HepG2 (cell line): Measurements from ENCODE around the gene ZNF385B. TPM values are rescaled to one million over a fixed set of nuclear protein-coding genes. Genes with fewer than 3 reads are reported as not detected.

Experiments
- GABPA ChIP-seq, 2 experiments: IDR thresholded peaks; 2 replicates each; pipeline ENCODE4 v1.6.1; 2011 to 2016; ENCODE audit warnings: low read depth in 2 of 2, low read length in 1 of 2, missing biosample characterization in 1 of 2, missing genetic modification characterization in 1 of 2
- ISL2 ChIP-seq: sonication (generic); formaldehyde crosslinking; IDR thresholded peaks from 2 replicates; pipeline ENCODE4 v1.5.0; 2020; ENCODE audit warnings: missing genetic modification reagents
- KAT8 ChIP-seq: IDR thresholded peaks from 2 replicates; pipeline ENCODE4 v1.6.1; 2016; ENCODE audit warnings: missing genetic modification reagents, missing compliant biosample characterization
- NONO ChIP-seq, 2 experiments: fragments of 450-650 bp in 1 of 2; sonication (generic) in 1 of 2; formaldehyde crosslinking in 1 of 2; IDR thresholded peaks in 1 of 2; conservative IDR thresholded peaks in 1 of 2; 2 replicates each; pipeline versions ENCODE4 v1.6.1 to v1.8.0; 2017 to 2022; ENCODE audit warnings: mild to moderate bottlenecking in 1 of 2, missing genetic modification reagents in 1 of 2, moderate library complexity in 1 of 2
- NR2C2 ChIP-seq: sonication (generic); formaldehyde crosslinking; IDR thresholded peaks from 2 replicates; pipeline ENCODE4 v1.4.0; 2020; ENCODE audit warnings: missing genetic modification reagents, mild to moderate bottlenecking, moderate library complexity, borderline replicate concordance
- NR2F2 ChIP-seq: IDR thresholded peaks from 2 replicates; pipeline ENCODE4 v1.6.1; 2012; ENCODE audit warnings: low read depth, inconsistent platforms, borderline replicate concordance
- POGZ ChIP-seq: sonication (generic); formaldehyde crosslinking; IDR thresholded peaks from 2 replicates; pipeline ENCODE4 v1.4.0; 2020; ENCODE audit warnings: mild to moderate bottlenecking, missing genetic modification reagents
- SETDB1 ChIP-seq: sonication (generic); formaldehyde crosslinking; IDR thresholded peaks from 2 replicates; pipeline ENCODE4 v1.5.1; 2020; ENCODE audit warnings: missing genetic modification reagents, mild to moderate bottlenecking, borderline replicate concordance
- TBL1XR1 ChIP-seq: fragments of 150-350 bp; IDR thresholded peaks from 2 replicates; pipeline ENCODE4 v1.6.1; 2014; ENCODE audit warnings: borderline replicate concordance, low read length; ENCODE audit not compliant: partially characterized antibody
- ZNF143 ChIP-seq: sonication (generic); formaldehyde crosslinking; IDR thresholded peaks from 2 replicates; pipeline ENCODE4 v1.4.0; 2020; ENCODE audit warnings: missing genetic modification reagents
- polyA plus RNA-seq, 8 experiments: library from polyadenylated mRNA; depleted of rRNA in 3 of 8; stranded (reverse) in 7 of 8; unstranded in 1 of 8; fragments of >200 nt; fragmentation: Illumina TruSeq in 4 of 8; extraction: Trizol in 4 of 8; gene quantifications; 2 replicates each; pipeline versions ENCODE4 v1.2.1 to v1.2.3, GENCODE V29; 2011 to 2016; ENCODE audit warnings: low read depth in 4 of 8, missing spikeins in 1 of 8, mixed read lengths in 1 of 8; ENCODE audit not compliant: insufficient read depth in 1 of 8
- total RNA-seq, 5 experiments: library from RNA; depleted of rRNA; stranded (reverse); fragments of >200 nt; fragmentation: Illumina TruSeq; extraction: Trizol; gene quantifications; 2 replicates each; pipeline ENCODE4 v1.2.3, GENCODE V29; 2016; ENCODE audit warnings: low read depth in 1 of 5
- TF ChIP-seq, protein P1 (sequence below), 2 experiments: sonication (generic) in 1 of 2; formaldehyde crosslinking in 1 of 2; IDR thresholded peaks; 2 replicates each; pipeline versions ENCODE4 v1.6.1 to v1.9.0; 2014 to 2022; ENCODE audit warnings: antibody characterized with exemption in 1 of 2, borderline replicate concordance in 1 of 2, inconsistent platforms in 1 of 2, low read depth in 1 of 2, missing genetic modification reagents in 1 of 2
- TF ChIP-seq, protein P2 (sequence below): sonication (generic); formaldehyde crosslinking; IDR thresholded peaks from 2 replicates; pipeline ENCODE4 v1.5.0; 2020; ENCODE audit warnings: missing genetic modification reagents, mild to moderate bottlenecking, borderline replicate concordance
- TF ChIP-seq, protein P3 (sequence below): sonication (generic); formaldehyde crosslinking; IDR thresholded peaks from 2 replicates; pipeline ENCODE4 v1.8.0; 2022; ENCODE audit warnings: missing genetic modification reagents, mild to moderate bottlenecking, borderline replicate concordance
- TF ChIP-seq, protein P4 (sequence below): fragments of 450-650 bp; IDR thresholded peaks from 2 replicates; pipeline ENCODE4 v1.6.1; 2017

The ZNF385B gene
- total and polyA plus RNA-seq, 2 of the 13 experiments (the other 11 are each of a cell fraction or from before 2014, with no cell fraction given), result 3.3 to 6.7 TPM

DNA sequence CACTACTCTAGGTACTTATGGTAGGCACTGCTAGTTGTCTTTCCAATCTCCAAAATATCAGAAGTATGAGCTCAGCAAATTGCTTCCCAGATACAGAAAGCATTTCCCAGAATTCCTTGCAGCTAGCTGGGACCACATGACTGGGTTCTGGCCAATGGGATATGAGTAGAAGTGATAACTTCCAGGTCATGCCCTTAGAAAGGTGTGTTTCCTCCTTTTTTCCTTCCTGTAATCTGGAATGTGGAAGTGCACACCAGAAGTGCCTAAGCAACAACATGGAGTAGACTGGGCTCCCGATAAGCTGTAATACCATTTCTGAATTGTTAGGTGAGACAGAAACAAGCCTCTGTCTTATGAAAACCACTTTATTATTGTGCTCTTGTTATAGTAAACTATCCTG is 279.8 kb downstream of the ZNF385B start (continued):
- TF ChIP-seq, protein P1, sequence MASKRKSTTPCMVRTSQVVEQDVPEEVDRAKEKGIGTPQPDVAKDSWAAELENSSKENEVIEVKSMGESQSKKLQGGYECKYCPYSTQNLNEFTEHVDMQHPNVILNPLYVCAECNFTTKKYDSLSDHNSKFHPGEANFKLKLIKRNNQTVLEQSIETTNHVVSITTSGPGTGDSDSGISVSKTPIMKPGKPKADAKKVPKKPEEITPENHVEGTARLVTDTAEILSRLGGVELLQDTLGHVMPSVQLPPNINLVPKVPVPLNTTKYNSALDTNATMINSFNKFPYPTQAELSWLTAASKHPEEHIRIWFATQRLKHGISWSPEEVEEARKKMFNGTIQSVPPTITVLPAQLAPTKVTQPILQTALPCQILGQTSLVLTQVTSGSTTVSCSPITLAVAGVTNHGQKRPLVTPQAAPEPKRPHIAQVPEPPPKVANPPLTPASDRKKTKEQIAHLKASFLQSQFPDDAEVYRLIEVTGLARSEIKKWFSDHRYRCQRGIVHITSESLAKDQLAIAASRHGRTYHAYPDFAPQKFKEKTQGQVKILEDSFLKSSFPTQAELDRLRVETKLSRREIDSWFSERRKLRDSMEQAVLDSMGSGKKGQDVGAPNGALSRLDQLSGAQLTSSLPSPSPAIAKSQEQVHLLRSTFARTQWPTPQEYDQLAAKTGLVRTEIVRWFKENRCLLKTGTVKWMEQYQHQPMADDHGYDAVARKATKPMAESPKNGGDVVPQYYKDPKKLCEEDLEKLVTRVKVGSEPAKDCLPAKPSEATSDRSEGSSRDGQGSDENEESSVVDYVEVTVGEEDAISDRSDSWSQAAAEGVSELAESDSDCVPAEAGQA (IDR thresholded peaks at IDR 0.05; ENCODE audit: low read depth), result no peak
- TF ChIP-seq, protein P1 (CRISPR knock-in tag; IDR thresholded peaks at IDR 0.05; ENCODE audit: borderline replicate concordance), result no peak
- TF ChIP-seq NR2C2 (peak; percentile 94), SETDB1 (CRISPR knock-in tag) (no peak), ISL2 (CRISPR knock-in tag) (no peak), KAT8 (CRISPR knock-in tag) (0 out of 2 replicates have a peak, but pooled peaks have one; percentile 41), POGZ (CRISPR knock-in tag) (peak; percentile 70), NR2F2 (no peak), TBL1XR1 (no peak), ZNF143 (CRISPR knock-in tag) (peak; percentile 80), GABPA (IDR thresholded peaks at IDR 0.05; ENCODE audit: low read depth, low read length) (no peak), GABPA (CRISPR knock-in tag; IDR thresholded peaks at IDR 0.05; ENCODE audit: low read depth) (peak; percentile 70), NONO (IDR thresholded peaks at IDR 0.05) (no peak), NONO (CRISPR knock-in tag; conservative IDR thresholded peaks at IDR 0.05) (no peak)
- TF ChIP-seq, protein P2, sequence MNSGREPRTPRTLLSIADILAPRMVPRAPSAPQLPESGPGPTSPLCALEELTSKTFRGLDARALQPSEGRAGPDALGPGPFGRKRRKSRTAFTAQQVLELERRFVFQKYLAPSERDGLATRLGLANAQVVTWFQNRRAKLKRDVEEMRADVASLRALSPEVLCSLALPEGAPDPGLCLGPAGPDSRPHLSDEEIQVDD (CRISPR knock-in tag), result no peak
- TF ChIP-seq, protein P3, sequence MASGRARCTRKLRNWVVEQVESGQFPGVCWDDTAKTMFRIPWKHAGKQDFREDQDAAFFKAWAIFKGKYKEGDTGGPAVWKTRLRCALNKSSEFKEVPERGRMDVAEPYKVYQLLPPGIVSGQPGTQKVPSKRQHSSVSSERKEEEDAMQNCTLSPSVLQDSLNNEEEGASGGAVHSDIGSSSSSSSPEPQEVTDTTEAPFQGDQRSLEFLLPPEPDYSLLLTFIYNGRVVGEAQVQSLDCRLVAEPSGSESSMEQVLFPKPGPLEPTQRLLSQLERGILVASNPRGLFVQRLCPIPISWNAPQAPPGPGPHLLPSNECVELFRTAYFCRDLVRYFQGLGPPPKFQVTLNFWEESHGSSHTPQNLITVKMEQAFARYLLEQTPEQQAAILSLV, result no peak
- TF ChIP-seq, protein P4, sequence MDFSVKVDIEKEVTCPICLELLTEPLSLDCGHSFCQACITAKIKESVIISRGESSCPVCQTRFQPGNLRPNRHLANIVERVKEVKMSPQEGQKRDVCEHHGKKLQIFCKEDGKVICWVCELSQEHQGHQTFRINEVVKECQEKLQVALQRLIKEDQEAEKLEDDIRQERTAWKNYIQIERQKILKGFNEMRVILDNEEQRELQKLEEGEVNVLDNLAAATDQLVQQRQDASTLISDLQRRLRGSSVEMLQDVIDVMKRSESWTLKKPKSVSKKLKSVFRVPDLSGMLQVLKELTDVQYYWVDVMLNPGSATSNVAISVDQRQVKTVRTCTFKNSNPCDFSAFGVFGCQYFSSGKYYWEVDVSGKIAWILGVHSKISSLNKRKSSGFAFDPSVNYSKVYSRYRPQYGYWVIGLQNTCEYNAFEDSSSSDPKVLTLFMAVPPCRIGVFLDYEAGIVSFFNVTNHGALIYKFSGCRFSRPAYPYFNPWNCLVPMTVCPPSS, result no peak
